ENCODE measurements around the gene ESRP2. TPM values are rescaled to one million over a fixed set of nuclear protein-coding genes. Genes with fewer than 3 reads are reported as not detected.
A peak's percentile ranks its signal among the peaks of the same experiment; 100 is the strongest.

ESRP2 gene
- total and polyA plus RNA-seq, 12 donors: 0.07 to 1.0 (median 0.44) TPM

DNA sequence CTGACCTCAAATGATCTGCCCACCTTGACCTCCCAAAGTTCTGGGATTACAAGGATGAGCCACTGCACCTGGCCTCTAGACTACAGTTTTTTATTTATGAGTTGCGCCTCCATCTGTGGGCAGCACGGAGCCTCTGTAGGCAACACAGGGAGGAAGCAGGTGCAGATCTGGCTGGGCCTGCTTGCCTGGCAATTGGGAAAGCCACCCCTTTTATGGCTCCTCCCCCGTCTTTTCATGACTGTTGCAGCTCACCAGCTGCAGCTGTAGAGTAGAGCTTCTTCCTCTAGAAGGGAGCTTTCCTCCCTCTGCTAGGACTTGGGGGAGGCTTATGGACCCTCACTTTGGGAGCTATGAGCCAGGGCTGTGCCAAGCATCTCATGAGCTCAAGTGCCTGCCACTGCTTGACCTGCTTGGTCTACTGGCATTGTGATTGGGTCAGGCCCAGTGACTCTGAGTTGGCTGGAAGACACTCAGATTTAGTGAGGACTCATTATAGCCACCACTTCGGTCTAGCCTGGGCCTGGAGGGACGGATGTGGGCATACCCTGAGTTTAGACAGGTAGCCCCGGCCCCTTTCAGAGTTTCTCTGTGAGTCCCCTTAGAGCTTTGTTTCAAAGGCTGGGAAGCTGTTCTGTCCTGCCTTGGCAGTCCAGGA is 21.5 kb upstream of the ESRP2 start:
- DNase-seq (no peak), ATAC-seq (peak in 1 of 8 donors; percentile 1)
- H3K4me3 ChIP-seq: no peak overlapping the region
- H3K27me3 ChIP-seq: no peaks in the 10 kb centered on the region
- intact Hi-C loops (cut with DNase I): loop anchor here in 1 of 10 donors (10.0 kb wide), 1 partner anchor 257 kb away; no protein-coding TSS in a partner anchor
- H3K27ac ChIP-seq: peak overlapping the region; percentile 43 to 94 (median 71)
- H3K4me1 ChIP-seq: peaks cover 11 to 91% (median 39%) of the 10 kb centered on the region in 9 donors
- H3K9me3 ChIP-seq: no peaks in the 10 kb centered on the region
- TF ChIP-seq, protein P1, sequence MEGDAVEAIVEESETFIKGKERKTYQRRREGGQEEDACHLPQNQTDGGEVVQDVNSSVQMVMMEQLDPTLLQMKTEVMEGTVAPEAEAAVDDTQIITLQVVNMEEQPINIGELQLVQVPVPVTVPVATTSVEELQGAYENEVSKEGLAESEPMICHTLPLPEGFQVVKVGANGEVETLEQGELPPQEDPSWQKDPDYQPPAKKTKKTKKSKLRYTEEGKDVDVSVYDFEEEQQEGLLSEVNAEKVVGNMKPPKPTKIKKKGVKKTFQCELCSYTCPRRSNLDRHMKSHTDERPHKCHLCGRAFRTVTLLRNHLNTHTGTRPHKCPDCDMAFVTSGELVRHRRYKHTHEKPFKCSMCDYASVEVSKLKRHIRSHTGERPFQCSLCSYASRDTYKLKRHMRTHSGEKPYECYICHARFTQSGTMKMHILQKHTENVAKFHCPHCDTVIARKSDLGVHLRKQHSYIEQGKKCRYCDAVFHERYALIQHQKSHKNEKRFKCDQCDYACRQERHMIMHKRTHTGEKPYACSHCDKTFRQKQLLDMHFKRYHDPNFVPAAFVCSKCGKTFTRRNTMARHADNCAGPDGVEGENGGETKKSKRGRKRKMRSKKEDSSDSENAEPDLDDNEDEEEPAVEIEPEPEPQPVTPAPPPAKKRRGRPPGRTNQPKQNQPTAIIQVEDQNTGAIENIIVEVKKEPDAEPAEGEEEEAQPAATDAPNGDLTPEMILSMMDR (IDR thresholded peaks at IDR 0.05): no peak
- WGBS, 2 donors: 75 to 76% methylated on average over 6 of the region's 6 CpGs
- peaks cover 0 to 85% (median 37%) of the 10 kb centered on the region in 9 donors for H3K36me3 ChIP-seq

DNA sequence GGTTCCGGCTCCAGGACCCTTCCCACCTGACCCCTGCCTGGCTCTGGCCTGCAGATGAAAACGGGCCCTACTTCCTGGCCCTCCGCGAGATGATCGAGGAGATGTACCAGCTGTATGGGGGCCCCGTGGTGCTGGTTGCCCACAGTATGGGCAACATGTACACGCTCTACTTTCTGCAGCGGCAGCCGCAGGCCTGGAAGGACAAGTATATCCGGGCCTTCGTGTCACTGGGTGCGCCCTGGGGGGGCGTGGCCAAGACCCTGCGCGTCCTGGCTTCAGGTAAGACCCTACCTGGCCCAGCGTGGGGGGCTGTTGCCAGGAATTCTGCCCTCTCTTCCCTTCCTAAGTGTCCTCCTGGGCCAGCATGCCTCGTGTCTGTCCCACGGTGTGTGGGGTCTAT is 19.8 kb upstream of the ESRP2 start:
- intact Hi-C loops (cut with DNase I): loop anchor here in 1 of 10 donors (10.0 kb wide), 1 partner anchor 259 kb away; no protein-coding TSS in a partner anchor
- 91 to 95% methylated on average over 18 of the region's 18 CpGs for WGBS, 2 donors
- peaks cover 13 to 90% (median 47%) of the 10 kb centered on the region in 9 donors for H3K4me1 ChIP-seq
- H3K36me3 ChIP-seq: peaks cover 0 to 99% (median 44%) of the 10 kb centered on the region in 9 donors
- no peak overlapping the region for H3K4me3 ChIP-seq
- H3K9me3 ChIP-seq: no peaks in the 10 kb centered on the region
- no peak for DNase-seq
- TF ChIP-seq, protein P1 (IDR thresholded peaks at IDR 0.05): no peak
- no peak for ATAC-seq
- no peaks in the 10 kb centered on the region for H3K27me3 ChIP-seq
- H3K27ac ChIP-seq: peak overlapping the region in 7 of 10 donors; percentile 7 to 95 (median 87)

DNA sequence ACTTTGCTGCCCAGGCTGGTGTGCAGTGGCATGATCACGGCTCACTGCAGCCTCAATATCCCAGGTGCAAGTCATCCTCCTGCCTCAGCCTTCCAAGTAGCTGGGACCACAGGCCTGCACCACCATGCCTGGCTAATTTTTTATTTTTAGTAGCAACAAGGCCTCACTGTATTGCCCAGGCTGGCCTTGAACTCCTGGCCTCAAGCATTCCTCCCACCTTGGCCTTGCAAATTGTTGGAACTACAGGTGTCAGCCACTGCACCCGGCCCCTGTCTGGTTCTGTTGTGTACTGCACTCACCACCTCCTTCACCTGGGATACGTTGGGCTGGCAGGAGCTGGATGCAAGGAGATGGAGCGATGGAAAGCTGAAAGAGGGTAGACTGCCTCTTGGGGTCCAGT is 17.8 kb upstream of the ESRP2 start:
- TF ChIP-seq, protein P1 (IDR thresholded peaks at IDR 0.05): no peak
- ATAC-seq: no peak
- 79 to 81% methylated on average over 4 of the region's 4 CpGs for WGBS, 2 donors
- H3K4me1 ChIP-seq: peaks cover 13 to 89% (median 54%) of the 10 kb centered on the region in 9 donors
- no peak for DNase-seq
- intact Hi-C loops (cut with DNase I): loop anchor here in 1 of 10 donors (10.0 kb wide), 1 partner anchor 261 kb away; no protein-coding TSS in a partner anchor
- no peak overlapping the region for H3K4me3 ChIP-seq
- H3K27ac ChIP-seq: peak overlapping the region in 9 of 10 donors; percentile 67 to 95 (median 87)
- H3K36me3 ChIP-seq: peaks cover 0 to 99% (median 40%) of the 10 kb centered on the region in 9 donors
- no peaks in the 10 kb centered on the region for H3K9me3 ChIP-seq
- H3K27me3 ChIP-seq: no peaks in the 10 kb centered on the region

DNA sequence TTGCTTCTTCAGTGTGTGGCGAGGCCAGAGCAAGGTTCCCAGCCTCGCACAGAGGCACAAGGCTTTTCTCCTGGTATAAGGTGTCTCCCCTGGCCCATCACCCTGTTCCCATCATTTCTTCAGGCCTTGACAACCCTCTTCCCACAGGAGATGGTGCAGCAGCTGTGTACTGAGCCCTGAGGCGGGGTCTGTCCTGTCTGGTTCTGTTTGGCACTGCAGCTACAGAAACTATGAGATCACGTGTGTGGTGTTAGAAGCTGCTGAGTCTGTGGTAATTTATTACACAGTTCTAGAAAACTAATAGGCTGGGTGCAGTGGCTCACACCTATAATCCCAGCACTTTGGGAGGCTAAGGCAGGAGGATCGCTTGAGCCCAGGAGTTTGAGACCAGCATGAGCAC is 16.5 kb upstream of the ESRP2 start:
- Histone ChIP-seq H3K4me1 (peaks cover 14 to 90% (median 57%) of the 10 kb centered on the region in 9 donors), H3K9me3 (no peaks in the 10 kb centered on the region), H3K27ac (peak overlapping the region; percentile 55 to 95 (median 89)), H3K36me3 (peaks cover 0 to 93% (median 40%) of the 10 kb centered on the region in 9 donors), H3K27me3 (no peaks in the 10 kb centered on the region), H3K4me3 (no peak overlapping the region)
- DNase-seq (no peak), ATAC-seq (peak in 7 of 8 donors; percentile 2 to 46 (median 42))
- WGBS, 2 donors: 63 to 67% methylated on average over 5 of the region's 5 CpGs
- intact Hi-C loops (cut with DNase I): loop anchor here in 1 of 10 donors (10.0 kb wide), 1 partner anchor 262 kb away; no protein-coding TSS in a partner anchor
- TF ChIP-seq, protein P1 (IDR thresholded peaks at IDR 0.05): no peak

Measured in heart right ventricle (tissue), 16 donors.